ACC112 (cell line): Measurements from ENCODE around the gene SLC6A8.

Experiments used
- H2AFZ ChIP-seq: fragments of 200-600 bp; sonication (generic); one replicate; pipeline ENCODE4 v1.6.0; 2017; ENCODE audit warnings: antibody characterized with exemption, low read length; ENCODE audit not compliant: unreplicated experiment
- H3K27ac ChIP-seq: fragments of 200-600 bp; sonication (generic); 2 replicates; pipeline ENCODE4 v1.5.1; 2014; ENCODE audit warnings: low read depth, mild to moderate bottlenecking, antibody characterized with exemption, low read length, moderate library complexity
- H3K27me3 ChIP-seq: fragments of 200-600 bp; sonication (generic); 2 replicates; pipeline ENCODE4 v1.6.1; 2014; ENCODE audit warnings: mild to moderate bottlenecking, antibody characterized with exemption, low read length, moderate library complexity, mixed read lengths; ENCODE audit not compliant: insufficient read depth
- H3K36me3 ChIP-seq: fragments of 200-600 bp; sonication (generic); 2 replicates; pipeline ENCODE4 v1.6.1; 2016; ENCODE audit warnings: mild to moderate bottlenecking, antibody characterized with exemption, low read length, moderate library complexity, mixed read lengths; ENCODE audit not compliant: insufficient read depth
- H3K4me1 ChIP-seq: fragments of 200-600 bp; sonication (generic); one replicate; pipeline ENCODE4 v1.6.1; 2016; ENCODE audit warnings: low read length, mixed read lengths; ENCODE audit not compliant: insufficient read depth, unreplicated experiment, control insufficient read depth
- H3K4me3 ChIP-seq: fragments of 200-600 bp; sonication (generic); 2 replicates; pipeline ENCODE4 v1.5.1; 2014; ENCODE audit warnings: mild to moderate bottlenecking, low read depth, low read length
- H3K79me2 ChIP-seq: fragments of 200-600 bp; sonication (generic); one replicate; pipeline ENCODE4 v1.6.0; 2016; ENCODE audit warnings: low read length; ENCODE audit not compliant: control insufficient read depth, unreplicated experiment, insufficient read depth

Gene SLC6A8

GRCh38 chrX:153649915-153650782, 37.6 kb upstream of the SLC6A8 start:
- peaks cover 34% of the 10 kb centered on the region for H3K27me3 ChIP-seq
- no peaks in the 10 kb centered on the region for H3K36me3 ChIP-seq
- H3K4me1 ChIP-seq = no peaks in the 10 kb centered on the region
- no peak overlapping the region for H3K4me3 ChIP-seq
- no peak overlapping the region for H2AFZ ChIP-seq
- no peaks in the 10 kb centered on the region for H3K79me2 ChIP-seq
- H3K27ac ChIP-seq = no peak overlapping the region

- peaks cover 25% of the 10 kb centered on the region for H3K27me3 ChIP-seq
- no peaks in the 10 kb centered on the region for H3K4me1 ChIP-seq
- no peak overlapping the region for H2AFZ ChIP-seq
Measured at GRCh38 chrX:153650959-153651358, 36.8 kb upstream of the SLC6A8 start.

GRCh38 chrX:153651540-153652079, 36.1 kb upstream of the SLC6A8 start:
- Histone ChIP-seq H3K4me1 (no peaks in the 10 kb centered on the region), H3K79me2 (no peaks in the 10 kb centered on the region), H3K4me3 (no peak overlapping the region), H3K27me3 (peaks cover 19% of the 10 kb centered on the region), H3K36me3 (no peaks in the 10 kb centered on the region), H3K27ac (no peak overlapping the region), H2AFZ (no peak overlapping the region)

More at GRCh38 chrX:153650959-153651358, 36.8 kb upstream of the SLC6A8 start:
- no peaks in the 10 kb centered on the region for H3K36me3 ChIP-seq
- H3K79me2 ChIP-seq = no peaks in the 10 kb centered on the region
- H3K4me3 ChIP-seq = no peak overlapping the region
- H3K27ac ChIP-seq = no peak overlapping the region

- Histone ChIP-seq H3K27ac (no peak overlapping the region), H2AFZ (no peak overlapping the region), H3K4me1 (no peaks in the 10 kb centered on the region), H3K79me2 (no peaks in the 10 kb centered on the region), H3K4me3 (no peak overlapping the region), H3K27me3 (peaks cover 4% of the 10 kb centered on the region), H3K36me3 (no peaks in the 10 kb centered on the region)
Measured at GRCh38 chrX:153653556-153653955, 34.2 kb upstream of the SLC6A8 start.

GRCh38 chrX:153657161-153657560, 30.6 kb upstream of the SLC6A8 start:
- Histone ChIP-seq H3K27me3 (peaks cover 16% of the 10 kb centered on the region), H3K27ac (no peak overlapping the region), H3K4me1 (no peaks in the 10 kb centered on the region), H3K4me3 (no peak overlapping the region), H3K79me2 (no peaks in the 10 kb centered on the region), H2AFZ (no peak overlapping the region), H3K36me3 (no peaks in the 10 kb centered on the region)

GRCh38 chrX:153659268-153659667, 28.5 kb upstream of the SLC6A8 start:
- peaks cover 26% of the 10 kb centered on the region for H3K27me3 ChIP-seq
- H3K4me3 ChIP-seq = no peak overlapping the region
- no peaks in the 10 kb centered on the region for H3K79me2 ChIP-seq
- no peaks in the 10 kb centered on the region for H3K4me1 ChIP-seq
- H3K27ac ChIP-seq = no peak overlapping the region
- H3K36me3 ChIP-seq = no peaks in the 10 kb centered on the region
- H2AFZ ChIP-seq = no peak overlapping the region

GRCh38 chrX:153662266-153662665, 25.5 kb upstream of the SLC6A8 start:
- Histone ChIP-seq H3K4me1 (no peaks in the 10 kb centered on the region), H3K4me3 (no peak overlapping the region), H2AFZ (no peak overlapping the region), H3K79me2 (no peaks in the 10 kb centered on the region), H3K27me3 (peaks cover 42% of the 10 kb centered on the region), H3K27ac (no peak overlapping the region), H3K36me3 (no peaks in the 10 kb centered on the region)

GRCh38 chrX:153665726-153666306, 21.9 kb upstream of the SLC6A8 start:
- H2AFZ ChIP-seq = no peak overlapping the region
- no peaks in the 10 kb centered on the region for H3K36me3 ChIP-seq
- H3K79me2 ChIP-seq = no peaks in the 10 kb centered on the region
- H3K27ac ChIP-seq = no peak overlapping the region
- peaks cover 38% of the 10 kb centered on the region for H3K27me3 ChIP-seq
- no peaks in the 10 kb centered on the region for H3K4me1 ChIP-seq
- no peak overlapping the region for H3K4me3 ChIP-seq

GRCh38 chrX:153667281-153667955, 20.3 kb upstream of the SLC6A8 start:
- H2AFZ ChIP-seq = no peak overlapping the region

GRCh38 chrX:153667956-153668396, 19.8 kb upstream of the SLC6A8 start:
- no peaks in the 10 kb centered on the region for H3K36me3 ChIP-seq
- peaks cover 24% of the 10 kb centered on the region for H3K27me3 ChIP-seq
- H3K4me3 ChIP-seq = no peak overlapping the region
- no peak overlapping the region for H2AFZ ChIP-seq
- H3K27ac ChIP-seq = no peak overlapping the region
- no peaks in the 10 kb centered on the region for H3K79me2 ChIP-seq
- no peaks in the 10 kb centered on the region for H3K4me1 ChIP-seq

More at GRCh38 chrX:153667281-153667955, 20.3 kb upstream of the SLC6A8 start:
- Histone ChIP-seq H3K27ac (no peak overlapping the region), H3K4me3 (no peak overlapping the region), H3K36me3 (no peaks in the 10 kb centered on the region), H3K79me2 (no peaks in the 10 kb centered on the region), H3K27me3 (peaks cover 23% of the 10 kb centered on the region), H3K4me1 (no peaks in the 10 kb centered on the region)
